Measurements from ENCODE around the gene KCNQ5. TPM values are rescaled to one million over a fixed set of nuclear protein-coding genes. Genes with fewer than 3 reads are reported as not detected.

The KCNQ5 gene
- total and polyA plus RNA-seq, 10 of the 15 experiments (the other 5 are each of a cell fraction or from before 2014, with no cell fraction given): 0.60 to 16.2 (median 3.2) TPM

- ATAC-seq (no peak), FAIRE-seq (no peak), DNase-seq (ENCODE audit: low read depth, low spot score) (no peak)
- no peaks in the 10 kb centered on the region; the same call in 2 of the 3 replicates for H3K9me3 ChIP-seq (replicated peaks; ENCODE audit: control insufficient read depth, insufficient read depth, low read length)
- TF ChIP-seq MTA2 (IDR thresholded peaks at IDR 0.05; ENCODE audit: low read depth) (no peak), BACH1 (IDR thresholded peaks at IDR 0.05; ENCODE audit: borderline replicate concordance) (no peak), POU2F2 (IDR thresholded peaks at IDR 0.05; ENCODE audit: borderline replicate concordance, low read depth, low read length) (no peak), SIN3A (IDR thresholded peaks at IDR 0.05; ENCODE audit: low read depth, low read length) (no peak), ELK1 (IDR thresholded peaks at IDR 0.05; ENCODE audit: low read depth, low read length) (no peak), RAD51 (IDR thresholded peaks at IDR 0.05) (no peak), IKZF1 (conservative IDR thresholded peaks at IDR 0.05) (no peak)
- H3K36me3 ChIP-seq (ENCODE audit: control insufficient read depth in 2 of 2, insufficient read depth in 2 of 2, low read length in 1 of 2): no peaks in the 10 kb centered on the region
- RAD21 ChIA-PET (ENCODE audit: unreplicated experiment): no interaction called here
- intact Hi-C loops (cut with micrococcal nuclease; ENCODE audit: unreplicated experiment) (no loop called here), in situ Hi-C loops (cut with MboI) (no loop called here)
- no peak overlapping the region for H3K4me3 ChIP-seq
- no peaks in the 10 kb centered on the region for H3K4me1 ChIP-seq (ENCODE audit: control insufficient read depth, insufficient read depth, low read length)
- no peaks in the 10 kb centered on the region for H4K20me1 ChIP-seq (ENCODE audit: control insufficient read depth, insufficient read depth)
- BruUV-seq (replicated peaks): no TSS peak
- H3K79me2 ChIP-seq (ENCODE audit: control insufficient read depth, insufficient read depth, low read length): no peaks in the 10 kb centered on the region
- H3K9ac ChIP-seq (ENCODE audit: control insufficient read depth, insufficient read depth, low read length): no peak overlapping the region
- no peaks in the 10 kb centered on the region for H3K27me3 ChIP-seq (replicated peaks in 1 of 2; ENCODE audit: control insufficient read depth in 2 of 2, insufficient read depth in 2 of 2, low read length in 1 of 2)
- H3K4me2 ChIP-seq (ENCODE audit: control insufficient read depth, insufficient read depth): no peak overlapping the region
- no peak overlapping the region for H3K27ac ChIP-seq (ENCODE audit: control insufficient read depth, insufficient read depth)
- no peak overlapping the region for H2AFZ ChIP-seq (ENCODE audit: control insufficient read depth, low read depth, low read length)
- CTCF ChIA-PET: no interaction called here
- 86% methylated on average over 1 of the region's 1 CpG for WGBS (ENCODE audit: insufficient coverage, insufficient replicate concordance, low lambda C conversion rate, missing lambda C conversion rate)
- SMC1A ChIA-PET (ENCODE audit: uncharacterized antibody, unreplicated experiment): no interaction called here
- POLR2A ChIA-PET: no interaction called here
Measured at GRCh38 chr6:72968704-72969103, 346.8 kb downstream of the KCNQ5 start.

DNA sequence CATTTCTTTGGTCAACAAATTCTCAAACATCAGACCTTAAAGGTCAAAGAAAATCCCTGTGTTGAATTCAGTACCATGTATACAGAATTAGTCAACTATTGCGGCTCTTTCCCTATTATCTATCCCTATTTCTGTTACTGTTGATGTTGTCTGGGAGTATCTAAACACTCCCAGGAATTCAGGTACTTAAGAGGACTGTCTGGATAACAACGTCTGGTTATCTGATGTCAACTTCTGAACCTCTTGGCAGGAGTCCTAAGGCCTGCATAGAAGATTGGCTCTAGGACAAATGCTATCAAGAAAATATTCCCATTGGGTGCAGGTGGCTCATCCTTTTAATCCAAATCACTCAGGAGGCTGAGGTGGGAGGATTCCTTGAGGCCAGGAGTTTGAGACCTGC, 347.8 kb downstream of the KCNQ5 start:
- SMC1A ChIA-PET (ENCODE audit: uncharacterized antibody, unreplicated experiment): no interaction called here
- 95% methylated on average over 2 of the region's 2 CpGs for WGBS (ENCODE audit: insufficient coverage, insufficient replicate concordance, low lambda C conversion rate, missing lambda C conversion rate)
- no peaks in the 10 kb centered on the region for H4K20me1 ChIP-seq (ENCODE audit: control insufficient read depth, insufficient read depth)
- no peak for FAIRE-seq
- intact Hi-C loops (cut with micrococcal nuclease; ENCODE audit: unreplicated experiment) (no loop called here), in situ Hi-C loops (cut with MboI) (no loop called here)
- no peak overlapping the region for H3K9ac ChIP-seq (ENCODE audit: control insufficient read depth, insufficient read depth, low read length)
- no peaks in the 10 kb centered on the region for H3K36me3 ChIP-seq (ENCODE audit: control insufficient read depth in 2 of 2, insufficient read depth in 2 of 2, low read length in 1 of 2)
- no peaks in the 10 kb centered on the region; the same call in 2 of the 3 replicates for H3K9me3 ChIP-seq (replicated peaks; ENCODE audit: control insufficient read depth, insufficient read depth, low read length)
- no peak for ATAC-seq
- CTCF ChIA-PET: no interaction called here
- no TSS peak for BruUV-seq (replicated peaks)
- no peak overlapping the region for H3K4me2 ChIP-seq (ENCODE audit: control insufficient read depth, insufficient read depth)
- no peaks in the 10 kb centered on the region for H3K27me3 ChIP-seq (replicated peaks in 1 of 2; ENCODE audit: control insufficient read depth in 2 of 2, insufficient read depth in 2 of 2, low read length in 1 of 2)
- no peak for DNase-seq (ENCODE audit: low read depth, low spot score)
- POLR2A ChIA-PET: no interaction called here
- RAD21 ChIA-PET (ENCODE audit: unreplicated experiment): no interaction called here
- H3K27ac ChIP-seq (ENCODE audit: control insufficient read depth, insufficient read depth): no peak overlapping the region
- no peaks in the 10 kb centered on the region for H3K4me1 ChIP-seq (ENCODE audit: control insufficient read depth, insufficient read depth, low read length)
- no peaks in the 10 kb centered on the region for H3K79me2 ChIP-seq (ENCODE audit: control insufficient read depth, insufficient read depth, low read length)
- H2AFZ ChIP-seq (ENCODE audit: control insufficient read depth, low read depth, low read length): no peak overlapping the region
- H3K4me3 ChIP-seq: no peak overlapping the region
- no peak for TF ChIP-seq MYB (IDR thresholded peaks at IDR 0.05; ENCODE audit: borderline replicate concordance, low read depth, low read length)
- TF ChIP-seq, protein P1, sequence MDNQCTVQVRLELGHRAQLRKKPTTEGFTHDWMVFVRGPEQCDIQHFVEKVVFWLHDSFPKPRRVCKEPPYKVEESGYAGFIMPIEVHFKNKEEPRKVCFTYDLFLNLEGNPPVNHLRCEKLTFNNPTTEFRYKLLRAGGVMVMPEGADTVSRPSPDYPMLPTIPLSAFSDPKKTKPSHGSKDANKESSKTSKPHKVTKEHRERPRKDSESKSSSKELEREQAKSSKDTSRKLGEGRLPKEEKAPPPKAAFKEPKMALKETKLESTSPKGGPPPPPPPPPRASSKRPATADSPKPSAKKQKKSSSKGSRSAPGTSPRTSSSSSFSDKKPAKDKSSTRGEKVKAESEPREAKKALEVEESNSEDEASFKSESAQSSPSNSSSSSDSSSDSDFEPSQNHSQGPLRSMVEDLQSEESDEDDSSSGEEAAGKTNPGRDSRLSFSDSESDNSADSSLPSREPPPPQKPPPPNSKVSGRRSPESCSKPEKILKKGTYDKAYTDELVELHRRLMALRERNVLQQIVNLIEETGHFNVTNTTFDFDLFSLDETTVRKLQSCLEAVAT (IDR thresholded peaks at IDR 0.05): no peak
- TF ChIP-seq CREB1 (IDR thresholded peaks at IDR 0.05; ENCODE audit: low read depth): no peak
- no peak for TF ChIP-seq FOS (IDR thresholded peaks at IDR 0.05; ENCODE audit: borderline replicate concordance, extremely low read depth, insufficient read length)
- no peak for TF ChIP-seq FOXK2 (IDR thresholded peaks at IDR 0.05)
- no peak for TF ChIP-seq ELK1 (IDR thresholded peaks at IDR 0.05; ENCODE audit: low read depth, low read length)
- TF ChIP-seq BCL3 (IDR thresholded peaks at IDR 0.05; ENCODE audit: borderline replicate concordance, insufficient read depth, low read depth, low read length, poor library complexity, severe bottlenecking): no peak
- TF ChIP-seq SMARCA5 (IDR thresholded peaks at IDR 0.05): no peak
- no peak for TF ChIP-seq POLR2AphosphoS5 (IDR thresholded peaks at IDR 0.05; ENCODE audit: low read length)

All from GM12878 (cell line).